ENCODE results near the gene TIGD3.

GRCh38 chr11:65404638-65405339, 50.2 kb downstream of the TIGD3 start:
- TF ChIP-seq, protein P1, sequence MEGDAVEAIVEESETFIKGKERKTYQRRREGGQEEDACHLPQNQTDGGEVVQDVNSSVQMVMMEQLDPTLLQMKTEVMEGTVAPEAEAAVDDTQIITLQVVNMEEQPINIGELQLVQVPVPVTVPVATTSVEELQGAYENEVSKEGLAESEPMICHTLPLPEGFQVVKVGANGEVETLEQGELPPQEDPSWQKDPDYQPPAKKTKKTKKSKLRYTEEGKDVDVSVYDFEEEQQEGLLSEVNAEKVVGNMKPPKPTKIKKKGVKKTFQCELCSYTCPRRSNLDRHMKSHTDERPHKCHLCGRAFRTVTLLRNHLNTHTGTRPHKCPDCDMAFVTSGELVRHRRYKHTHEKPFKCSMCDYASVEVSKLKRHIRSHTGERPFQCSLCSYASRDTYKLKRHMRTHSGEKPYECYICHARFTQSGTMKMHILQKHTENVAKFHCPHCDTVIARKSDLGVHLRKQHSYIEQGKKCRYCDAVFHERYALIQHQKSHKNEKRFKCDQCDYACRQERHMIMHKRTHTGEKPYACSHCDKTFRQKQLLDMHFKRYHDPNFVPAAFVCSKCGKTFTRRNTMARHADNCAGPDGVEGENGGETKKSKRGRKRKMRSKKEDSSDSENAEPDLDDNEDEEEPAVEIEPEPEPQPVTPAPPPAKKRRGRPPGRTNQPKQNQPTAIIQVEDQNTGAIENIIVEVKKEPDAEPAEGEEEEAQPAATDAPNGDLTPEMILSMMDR (IDR thresholded peaks at IDR 0.05), result no peak
- no peak for TF ChIP-seq POLR2A (IDR thresholded peaks at IDR 0.05)

Measured in thyroid gland (tissue), 4 donors.